Trophoblast cell (in vitro differentiated cells and primary cell): ENCODE data around the gene UBE2E1.

Experiments
- DNase-seq, 2 donors: peaks; one replicate each; pipeline ENCODE4 v3.0.0-alpha.2; 2016
- H2AFZ ChIP-seq: 2 replicates; pipeline ENCODE4 v1.6.1; 2013; ENCODE audit warnings: low read length, moderate library complexity, mild to moderate bottlenecking; ENCODE audit not compliant: insufficient read depth, poor library complexity
- H2AK5ac ChIP-seq: 2 replicates; pipeline ENCODE4 v1.6.1; 2013; ENCODE audit warnings: mild to moderate bottlenecking, low read length
- H2BK120ac ChIP-seq: 2 replicates; pipeline ENCODE4 v1.6.1; 2013; ENCODE audit warnings: low read length, mild to moderate bottlenecking, moderate library complexity; ENCODE audit not compliant: insufficient read depth, poor library complexity
- H2BK12ac ChIP-seq: 2 replicates; pipeline ENCODE4 v1.6.1; 2013; ENCODE audit warnings: mild to moderate bottlenecking, low read length, moderate library complexity
- H2BK5ac ChIP-seq: 2 replicates; pipeline ENCODE4 v1.6.1; 2013; ENCODE audit warnings: low read length, low read depth, moderate library complexity, mild to moderate bottlenecking; ENCODE audit not compliant: poor library complexity
- H3K14ac ChIP-seq: 2 replicates; pipeline ENCODE4 v1.6.1; 2013; ENCODE audit warnings: mild to moderate bottlenecking, low read length
- H3K18ac ChIP-seq: 2 replicates; pipeline ENCODE4 v1.6.1; 2013; ENCODE audit warnings: mild to moderate bottlenecking, low read length
- H3K23ac ChIP-seq: 2 replicates; pipeline ENCODE4 v1.6.1; 2013; ENCODE audit warnings: low read length
- H3K27ac ChIP-seq: 2 replicates; pipeline ENCODE4 v1.5.1; 2013; ENCODE audit warnings: low read depth, mild to moderate bottlenecking, inconsistent platforms, low read length, moderate library complexity
- H3K27me3 ChIP-seq: 2 replicates; pipeline ENCODE4 v1.6.1; 2013; ENCODE audit warnings: inconsistent platforms, mild to moderate bottlenecking, low read length, moderate library complexity; ENCODE audit not compliant: insufficient read depth
- H3K36me3 ChIP-seq, 2 experiments: 1 replicate in 1 of 2; 2 replicates in 1 of 2; pipeline ENCODE4 v1.6.1; 2013; ENCODE audit warnings: low read length in 2 of 2, mild to moderate bottlenecking in 2 of 2, moderate library complexity in 1 of 2; ENCODE audit not compliant: insufficient read depth in 2 of 2, control insufficient read depth in 1 of 2
- H3K4ac ChIP-seq: 2 replicates; pipeline ENCODE4 v1.6.1; 2013; ENCODE audit warnings: low read depth, mild to moderate bottlenecking, low read length, moderate library complexity
- H3K4me1 ChIP-seq, 2 experiments: 1 replicate in 1 of 2; 2 replicates in 1 of 2; pipeline ENCODE4 v1.6.1; 2013; ENCODE audit warnings: low read length in 2 of 2, mild to moderate bottlenecking in 2 of 2, moderate library complexity in 1 of 2; ENCODE audit not compliant: insufficient read depth in 2 of 2, control insufficient read depth in 1 of 2
- H3K4me2 ChIP-seq: 2 replicates; pipeline ENCODE4 v1.6.1; 2013; ENCODE audit warnings: inconsistent platforms, mild to moderate bottlenecking, low read length, moderate library complexity
- H3K4me3 ChIP-seq: 2 replicates; pipeline ENCODE4 v1.5.1; 2013; ENCODE audit warnings: mild to moderate bottlenecking, low read depth, low read length, inconsistent platforms
- H3K79me1 ChIP-seq: one replicate; pipeline ENCODE4 v1.6.1; 2013; ENCODE audit warnings: low read length
- H3K79me2 ChIP-seq: 2 replicates; pipeline ENCODE4 v1.6.1; 2013; ENCODE audit warnings: low read length, mild to moderate bottlenecking; ENCODE audit not compliant: control insufficient read depth, insufficient read depth, poor library complexity
- H3K9ac ChIP-seq: 2 replicates; pipeline ENCODE4 v1.6.1; 2013; ENCODE audit warnings: mild to moderate bottlenecking, low read length
- H3K9me3 ChIP-seq: 2 replicates; pipeline ENCODE4 v1.6.1; 2013; ENCODE audit warnings: low read depth, mild to moderate bottlenecking, control low read depth, inconsistent platforms, low read length; ENCODE audit not compliant: insufficient read depth
- H4K12ac ChIP-seq: 2 replicates; pipeline ENCODE4 v1.6.1; 2013; ENCODE audit warnings: low read depth, mild to moderate bottlenecking, low read length, moderate library complexity
- H4K8ac ChIP-seq: 2 replicates; pipeline ENCODE4 v1.6.1; 2013; ENCODE audit warnings: low read depth, mild to moderate bottlenecking, low read length, moderate library complexity
- H4K91ac ChIP-seq: one replicate; pipeline ENCODE4 v1.6.1; 2013; ENCODE audit warnings: low read depth, mild to moderate bottlenecking, low read length, moderate library complexity
- WGBS: extraction: QIAGEN DNeasy Blood & Tissue Kit; methylation state at CpG from one replicate; pipeline ENCODE4 v1.1.7; 2013; ENCODE audit warnings: missing lambda C conversion rate; ENCODE audit not compliant: insufficient read length, insufficient coverage; ENCODE audit errors: extremely low coverage; 5-methylcytosine and 5-hydroxymethylcytosine counted together

The UBE2E1 gene

GRCh38 chr3:23863060-23863459, 57.3 kb downstream of the UBE2E1 start:
- Histone ChIP-seq H3K4me2 (no peak overlapping the region), H2BK5ac (no peak overlapping the region), H2BK12ac (no peak overlapping the region), H3K36me3 (peaks cover 5 to 6% of the 10 kb centered on the region in 2 experiments), H3K79me1 (no peaks in the 10 kb centered on the region), H3K14ac (no peak overlapping the region), H3K4me3 (no peak overlapping the region), H3K9me3 (no peaks in the 10 kb centered on the region), H3K4ac (no peak overlapping the region), H3K4me1 (peaks cover 18% of the 10 kb centered on the region in 2 experiments), H3K27ac (no peak overlapping the region), H4K8ac (no peak overlapping the region), H3K23ac (no peak overlapping the region), H3K79me2 (no peaks in the 10 kb centered on the region), H3K9ac (no peak overlapping the region), H4K91ac (no peak overlapping the region), H2AK5ac (no peak overlapping the region), H2AFZ (no peak overlapping the region), H2BK120ac (no peak overlapping the region), H3K18ac (no peak overlapping the region), H4K12ac (no peak overlapping the region), H3K27me3 (no peaks in the 10 kb centered on the region)
- no CpG with 5 or more reads among the region's 1 CpG for WGBS
- DNase-seq, result no peak

- H2BK5ac ChIP-seq, result no peak overlapping the region
- WGBS, result no CpG with 5 or more reads among the region's 1 CpG
- no peaks in the 10 kb centered on the region for H3K79me2 ChIP-seq
Measured at GRCh38 chr3:23864931-23865330, 59.2 kb downstream of the UBE2E1 start.

GRCh38 chr3:23865595-23866396, 60.0 kb downstream of the UBE2E1 start:
- Histone ChIP-seq H3K27me3 (no peaks in the 10 kb centered on the region), H2BK120ac (no peak overlapping the region), H3K4me2 (no peak overlapping the region), H2BK12ac (no peak overlapping the region), H3K9ac (no peak overlapping the region), H4K12ac (no peak overlapping the region), H3K4ac (no peak overlapping the region), H3K79me1 (no peaks in the 10 kb centered on the region), H3K79me2 (no peaks in the 10 kb centered on the region), H3K23ac (no peak overlapping the region), H3K18ac (peak overlapping the region; percentile 47), H3K4me1 (peaks cover 13% of the 10 kb centered on the region in 2 experiments), H3K36me3 (peaks cover 5 to 6% of the 10 kb centered on the region in 2 experiments), H2BK5ac (no peak overlapping the region), H2AFZ (no peak overlapping the region), H3K27ac (peak overlapping the region; percentile 3), H3K14ac (no peak overlapping the region), H3K9me3 (no peaks in the 10 kb centered on the region), H4K91ac (no peak overlapping the region), H3K4me3 (no peak overlapping the region), H2AK5ac (no peak overlapping the region), H4K8ac (no peak overlapping the region)
- no CpG with 5 or more reads among the region's 6 CpGs for WGBS
- DNase-seq, result no peak

More at GRCh38 chr3:23864931-23865330, 59.2 kb downstream of the UBE2E1 start:
- Histone ChIP-seq H3K4me3 (no peak overlapping the region), H3K14ac (no peak overlapping the region), H3K4me2 (no peak overlapping the region), H3K27ac (no peak overlapping the region), H4K8ac (no peak overlapping the region), H3K9me3 (no peaks in the 10 kb centered on the region), H3K18ac (no peak overlapping the region), H3K9ac (no peak overlapping the region), H3K36me3 (peaks cover 5 to 6% of the 10 kb centered on the region in 2 experiments), H2AK5ac (no peak overlapping the region), H3K27me3 (no peaks in the 10 kb centered on the region), H2BK12ac (no peak overlapping the region), H3K4me1 (peaks cover 13% of the 10 kb centered on the region in 2 experiments), H4K91ac (no peak overlapping the region), H2BK120ac (no peak overlapping the region), H3K4ac (no peak overlapping the region), H4K12ac (no peak overlapping the region), H2AFZ (no peak overlapping the region), H3K23ac (no peak overlapping the region), H3K79me1 (no peaks in the 10 kb centered on the region)
- no peak for DNase-seq

GRCh38 chr3:23867400-23867799, 61.6 kb downstream of the UBE2E1 start:
- Histone ChIP-seq H4K12ac (no peak overlapping the region), H3K9me3 (no peaks in the 10 kb centered on the region)

More at GRCh38 chr3:23867400-23867799, 61.6 kb downstream of the UBE2E1 start:
- Histone ChIP-seq H3K79me1 (no peaks in the 10 kb centered on the region), H3K4ac (no peak overlapping the region), H3K36me3 (no peaks in the 10 kb centered on the region), H2AFZ (no peak overlapping the region), H3K9ac (no peak overlapping the region), H2AK5ac (no peak overlapping the region), H3K4me3 (no peak overlapping the region), H2BK120ac (no peak overlapping the region), H3K27me3 (no peaks in the 10 kb centered on the region), H3K14ac (no peak overlapping the region), H2BK12ac (no peak overlapping the region), H3K27ac (no peak overlapping the region), H3K79me2 (no peaks in the 10 kb centered on the region), H3K4me2 (no peak overlapping the region), H4K8ac (no peak overlapping the region), H3K4me1 (peaks cover 13% of the 10 kb centered on the region in 2 experiments), H2BK5ac (no peak overlapping the region), H4K91ac (no peak overlapping the region), H3K18ac (no peak overlapping the region), H3K23ac (no peak overlapping the region)
- no CpG with 5 or more reads among the region's 1 CpG for WGBS
- DNase-seq, result no peak
